HG03108 (cell line): ENCODE results near the gene SATB2.

ENCODE experiments used
- ATAC-seq: cut with Tn5 transposase; IDR thresholded peaks from one replicate; pipeline ENCODE4 v1.9.1; 2021; ENCODE audit warnings: moderate library complexity; ENCODE audit not compliant: unreplicated experiment

The SATB2 gene

GRCh38 chr2:199409759-199410529, 47.8 kb downstream of the SATB2 start:
- ATAC-seq = no peak

- no peak for ATAC-seq
Measured at GRCh38 chr2:199407421-199407820, 50.3 kb downstream of the SATB2 start.

- ATAC-seq = no peak
Measured at GRCh38 chr2:199405241-199405640, 52.5 kb downstream of the SATB2 start.

DNA sequence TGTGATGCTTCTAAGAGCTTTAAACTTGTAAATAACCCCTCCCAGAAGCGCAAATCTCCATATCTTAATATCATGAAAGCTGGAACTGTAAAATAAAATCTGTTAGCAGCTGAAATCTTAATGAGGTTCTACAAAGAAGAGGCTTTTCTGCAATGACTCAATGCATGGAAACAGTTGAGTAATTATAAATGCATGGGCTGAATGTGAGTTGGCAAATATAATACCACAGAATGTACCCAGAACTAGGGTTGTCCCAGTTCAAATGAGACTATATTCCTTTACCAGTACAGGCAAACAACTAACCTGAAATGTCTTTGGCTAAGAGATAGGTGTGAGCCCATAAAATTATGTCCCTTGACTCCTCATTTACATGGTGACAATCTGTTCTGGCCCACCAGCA, 52.9 kb downstream of the SATB2 start:
- no peak for ATAC-seq

DNA sequence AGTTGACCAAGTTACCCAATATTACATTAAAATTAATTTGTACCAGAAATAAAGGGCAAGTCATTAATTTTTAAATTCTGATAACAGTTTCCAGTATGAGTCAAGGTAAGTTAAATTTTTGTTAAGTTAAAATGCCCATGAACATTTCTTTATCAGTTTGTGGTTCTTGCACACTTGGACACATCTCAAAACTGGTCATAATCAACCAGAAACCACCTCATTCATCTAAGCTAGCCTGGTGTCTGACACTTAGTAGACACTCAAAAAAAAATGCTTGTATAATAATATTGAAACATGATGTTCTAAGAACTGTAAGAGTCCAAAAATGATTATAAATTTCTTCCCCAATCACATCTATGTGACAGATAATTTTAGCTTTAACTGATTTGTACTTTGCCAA, 62.4 kb downstream of the SATB2 start:
- ATAC-seq = no peak

DNA sequence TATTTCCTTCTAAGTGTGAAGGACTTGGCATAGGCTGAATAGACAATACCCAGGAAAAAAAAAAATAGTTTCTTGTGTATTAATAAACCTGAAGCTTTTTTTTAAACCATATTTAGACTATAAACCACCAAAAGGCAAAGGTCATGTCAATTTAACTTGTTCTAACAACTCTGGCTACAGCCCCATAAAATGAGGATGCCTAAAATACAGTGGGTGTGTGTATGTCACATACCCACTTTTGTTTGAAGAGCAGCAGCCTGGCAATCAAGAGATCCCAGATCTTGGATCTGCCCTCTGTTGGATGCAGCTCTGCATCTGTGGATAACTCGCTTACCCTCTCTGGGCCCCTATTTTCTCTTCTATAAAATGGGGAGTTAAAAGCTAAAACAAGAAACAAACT, 65.4 kb downstream of the SATB2 start:
- ATAC-seq = no peak

- no peak for ATAC-seq
Measured at GRCh38 chr2:199388728-199389268, 68.9 kb downstream of the SATB2 start.

GRCh38 chr2:199384043-199384442, 73.7 kb downstream of the SATB2 start:
- ATAC-seq = no peak

GRCh38 chr2:199383021-199383420, 74.7 kb downstream of the SATB2 start:
- ATAC-seq = no peak

- no peak for ATAC-seq
Measured at GRCh38 chr2:199382091-199382490, 75.6 kb downstream of the SATB2 start.

GRCh38 chr2:199381531-199381930, 76.2 kb downstream of the SATB2 start:
- no peak for ATAC-seq

- no peak for ATAC-seq
Measured at GRCh38 chr2:199378948-199379650, 78.6 kb downstream of the SATB2 start.

GRCh38 chr2:199370150-199370780, 87.5 kb downstream of the SATB2 start:
- no peak for ATAC-seq

- no peak for ATAC-seq
Measured at GRCh38 chr2:199366406-199366805, 91.3 kb downstream of the SATB2 start.

- ATAC-seq = no peak
Measured at GRCh38 chr2:199364153-199364552, 93.6 kb downstream of the SATB2 start.

GRCh38 chr2:199356412-199356811, 101.3 kb downstream of the SATB2 start:
- ATAC-seq = no peak

DNA sequence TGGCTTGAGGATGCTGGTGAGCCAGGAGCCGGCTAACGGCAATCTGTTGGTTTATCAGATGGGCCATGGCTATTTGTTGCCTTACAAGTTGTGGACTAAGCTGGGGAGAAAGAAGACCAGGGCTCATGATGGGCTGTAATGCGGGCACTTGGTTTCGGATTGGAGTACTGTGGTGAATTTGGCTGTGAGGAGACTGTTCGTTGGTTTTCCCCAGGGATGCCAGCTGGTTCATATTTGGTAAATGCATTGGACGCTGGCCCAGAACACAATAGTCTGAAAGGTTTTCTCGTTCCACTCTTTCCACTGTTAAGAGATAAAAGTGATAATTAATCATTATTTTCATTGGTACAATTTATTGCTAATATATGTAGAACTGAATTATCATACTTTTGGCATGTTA, 108.9 kb downstream of the SATB2 start:
- no peak for ATAC-seq

DNA sequence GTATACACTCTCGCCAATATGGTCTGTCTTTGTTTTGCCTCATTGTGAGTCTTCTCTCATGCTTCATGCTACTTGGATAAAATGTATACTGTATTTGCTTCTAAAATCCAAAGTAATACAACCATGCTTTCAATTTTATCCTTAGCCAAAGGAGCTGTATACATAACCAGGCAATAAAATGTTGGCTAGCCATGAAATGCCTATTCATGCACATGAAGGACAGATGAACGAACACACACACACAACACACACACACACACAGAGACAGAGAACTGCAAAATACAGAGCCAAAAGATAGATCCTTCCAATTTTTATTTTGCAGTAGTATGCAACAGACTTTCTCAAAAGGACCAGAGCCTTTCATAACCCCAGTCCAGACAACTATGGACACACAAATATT, 113.7 kb downstream of the SATB2 start:
- ATAC-seq = no peak

DNA sequence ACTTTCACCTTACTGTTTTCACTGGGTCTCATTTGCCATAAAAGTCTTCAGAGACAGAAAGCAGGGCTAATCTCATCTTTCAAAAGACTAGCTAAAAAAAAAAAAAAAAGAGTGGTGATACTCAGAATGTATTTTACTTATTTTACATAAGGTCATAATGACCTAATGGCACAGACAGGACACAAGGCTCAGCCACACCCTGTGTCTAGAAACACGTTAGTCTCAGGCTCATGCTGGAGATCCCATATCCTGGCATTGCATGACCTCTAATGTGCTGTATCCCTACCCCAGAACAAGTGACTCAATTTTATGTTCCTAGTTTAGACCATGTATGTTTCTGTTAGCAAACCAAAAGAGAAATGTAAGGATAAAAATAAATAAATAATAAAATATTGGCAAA, 115.4 kb downstream of the SATB2 start:
- no peak for ATAC-seq

GRCh38 chr2:199341123-199341522, 116.6 kb downstream of the SATB2 start:
- ATAC-seq = no peak

DNA sequence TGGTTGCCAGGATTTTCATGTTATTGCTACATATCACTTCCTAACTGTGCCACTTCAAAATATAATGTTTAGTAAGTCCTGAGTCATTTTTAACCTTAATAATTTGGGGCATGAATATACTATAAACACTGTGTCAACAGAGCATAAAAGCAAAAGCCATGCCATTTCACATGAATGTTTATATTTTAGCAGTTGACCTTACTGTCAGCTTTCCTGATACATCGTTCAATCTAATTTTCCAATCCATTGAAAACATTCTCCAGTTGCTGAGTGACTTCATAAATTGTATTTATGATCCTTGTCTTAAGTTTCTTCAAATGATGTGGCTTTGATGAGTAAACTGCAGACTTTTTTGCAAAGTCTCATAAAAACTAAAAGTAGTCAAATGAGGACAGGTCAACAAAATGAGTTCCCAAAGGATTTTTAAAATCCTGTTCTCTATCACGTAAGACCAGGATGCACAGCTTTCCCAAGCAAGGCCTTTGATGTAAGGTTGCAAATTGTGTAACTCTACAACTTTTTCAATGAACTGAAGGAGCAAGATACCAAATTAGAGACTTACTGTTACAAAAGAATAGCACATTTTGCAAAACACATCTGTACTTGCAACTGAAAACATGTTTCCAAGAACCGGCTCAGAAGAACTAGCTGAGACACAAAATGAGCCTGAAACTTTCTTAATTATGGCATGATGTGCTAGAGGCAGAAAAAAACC, 117.7 kb downstream of the SATB2 start:
- ATAC-seq = no peak
